ENCODE results near the gene FSTL1. TPM values are rescaled to one million over a fixed set of nuclear protein-coding genes. Genes with fewer than 3 reads are reported as not detected.

FSTL1 gene
- not detected for total RNA-seq

- no peak for DNase-seq
These were observed at the start of gene FSTL1 for GRCh38 chr3:120450600-120451271. FSTL1 (minus strand) TSS chr3:120450992; CDS start chr3:120450746, 246 bp downstream.

GRCh38 chr3:120498556-120499346, 48.0 kb upstream of the FSTL1 start:
- no peak for DNase-seq

GRCh38 chr3:120497818-120498217, 47.0 kb upstream of the FSTL1 start:
- DNase-seq = no peak

- DNase-seq = no peak
These were observed 46.5 kb upstream of the FSTL1 start for GRCh38 chr3:120497336-120497735.

- DNase-seq = no peak
These were observed 45.6 kb upstream of the FSTL1 start for GRCh38 chr3:120496278-120497002.

GRCh38 chr3:120495809-120496208, 45.0 kb upstream of the FSTL1 start:
- no peak for DNase-seq

- DNase-seq = no peak
These were observed 41.3 kb upstream of the FSTL1 start for GRCh38 chr3:120492103-120492502.

GRCh38 chr3:120489421-120489820, 38.6 kb upstream of the FSTL1 start:
- DNase-seq = no peak

GRCh38 chr3:120488296-120488695, 37.5 kb upstream of the FSTL1 start:
- no peak for DNase-seq

GRCh38 chr3:120487191-120487650, 36.4 kb upstream of the FSTL1 start:
- DNase-seq = no peak

- no peak for DNase-seq
These were observed 30.3 kb upstream of the FSTL1 start for GRCh38 chr3:120481081-120481480.

- no peak for DNase-seq
These were observed 27.0 kb upstream of the FSTL1 start for GRCh38 chr3:120477781-120478180.

- DNase-seq = no peak
These were observed 25.1 kb upstream of the FSTL1 start for GRCh38 chr3:120475722-120476377.

- DNase-seq = no peak
These were observed 23.3 kb upstream of the FSTL1 start for GRCh38 chr3:120473896-120474675.

- DNase-seq = no peak
These were observed 22.6 kb upstream of the FSTL1 start for GRCh38 chr3:120473389-120473788.

- DNase-seq = no peak
These were observed 21.5 kb upstream of the FSTL1 start for GRCh38 chr3:120472121-120472844.

- no peak for DNase-seq
These were observed 20.9 kb upstream of the FSTL1 start for GRCh38 chr3:120471643-120472042.

GRCh38 chr3:120470870-120471269, 20.1 kb upstream of the FSTL1 start:
- DNase-seq = no peak

- no peak for DNase-seq
These were observed 19.1 kb upstream of the FSTL1 start for GRCh38 chr3:120469882-120470301.

- DNase-seq = no peak
These were observed 18.6 kb upstream of the FSTL1 start for GRCh38 chr3:120469440-120469839.

GRCh38 chr3:120468635-120469295, 18.0 kb upstream of the FSTL1 start:
- DNase-seq = no peak

Data from effector CD4-positive, alpha-beta T cell (primary cell).